Urinary bladder (tissue), 4 donors: ENCODE measurements around the gene KRTAP10-2. TPM values are rescaled to one million over a fixed set of nuclear protein-coding genes. Genes with fewer than 3 reads are reported as not detected.
"Not testable (repeated sequence)": the region's sequence is repeated elsewhere in the genome, so short reads cannot be mapped to it uniquely, and the experiment has no call there.

Experiments used
- DNase-seq: peaks from one replicate; pipeline ENCODE4 v3.0.0-alpha.2; 2015; ENCODE audit errors: extremely low spot score
- H3K27ac ChIP-seq: one replicate; pipeline ENCODE4 v1.5.1; 2013; ENCODE audit warnings: low read depth, mild to moderate bottlenecking, moderate library complexity
- H3K36me3 ChIP-seq: one replicate; pipeline ENCODE4 v1.6.1; 2013; ENCODE audit warnings: mild to moderate bottlenecking, moderate library complexity; ENCODE audit not compliant: insufficient read depth
- H3K4me1 ChIP-seq: one replicate; pipeline ENCODE4 v1.6.1; 2013; ENCODE audit warnings: mild to moderate bottlenecking, moderate library complexity; ENCODE audit not compliant: insufficient read depth
- H3K4me3 ChIP-seq: one replicate; pipeline ENCODE4 v1.5.1; 2013; ENCODE audit warnings: low read depth, low read length
- WGBS: extraction: QIAGEN DNeasy Blood & Tissue Kit; methylation state at CpG from one replicate; pipeline ENCODE4 v1.1.7; 2013; 5-methylcytosine and 5-hydroxymethylcytosine counted together
- polyA plus RNA-seq: library from polyadenylated mRNA; stranded (reverse); fragments of 200-250 nt; gene quantifications from one replicate; pipeline ENCODE4 v1.2.3, GENCODE V29; 2013
- total RNA-seq: library from RNA; depleted of rRNA; stranded (reverse); fragments of >200 nt; gene quantifications from one replicate; pipeline ENCODE4 v1.2.3, GENCODE V29; 2014
- donor health status: healthy with polysubstance abuse.
- donor health status: healthy.

The KRTAP10-2 gene
- total and polyA plus RNA-seq, 2 donors = not detected

GRCh38 chr21:44509539-44509938 lies 41.8 kb downstream of the KRTAP10-2 start:
- DNase-seq = no peak
- 83% methylated on average over 12 of the region's 12 CpGs for WGBS

GRCh38 chr21:44508711-44509445 lies 42.4 kb downstream of the KRTAP10-2 start:
- no peak overlapping the region for H3K27ac ChIP-seq
- no peak overlapping the region for H3K4me3 ChIP-seq
- no peaks in the 10 kb centered on the region for H3K36me3 ChIP-seq
- H3K4me1 ChIP-seq = no peaks in the 10 kb centered on the region
- DNase-seq = no peak
- 84% methylated on average over 30 of the region's 30 CpGs for WGBS

More at GRCh38 chr21:44509539-44509938, 41.8 kb downstream of the KRTAP10-2 start:
- H3K36me3 ChIP-seq = no peaks in the 10 kb centered on the region
- no peak overlapping the region for H3K27ac ChIP-seq
- no peak overlapping the region for H3K4me3 ChIP-seq
- H3K4me1 ChIP-seq = no peaks in the 10 kb centered on the region

GRCh38 chr21:44508426-44508710 lies 42.9 kb downstream of the KRTAP10-2 start:
- Histone ChIP-seq H3K36me3 (no peaks in the 10 kb centered on the region), H3K27ac (no peak overlapping the region), H3K4me3 (no peak overlapping the region), H3K4me1 (no peaks in the 10 kb centered on the region)
- no peak for DNase-seq
- WGBS = 82% methylated on average over 9 of the region's 9 CpGs

- Histone ChIP-seq H3K4me3 (no peak overlapping the region), H3K36me3 (no peaks in the 10 kb centered on the region), H3K4me1 (no peaks in the 10 kb centered on the region), H3K27ac (no peak overlapping the region)
- DNase-seq = no peak
- WGBS = 86% methylated on average over 26 of the region's 26 CpGs
Observed at GRCh38 chr21:44507673-44508425, 43.5 kb downstream of the KRTAP10-2 start.

GRCh38 chr21:44506279-44507255 lies 44.7 kb downstream of the KRTAP10-2 start:
- no peaks in the 10 kb centered on the region for H3K36me3 ChIP-seq
- no peaks in the 10 kb centered on the region for H3K4me1 ChIP-seq
- H3K27ac ChIP-seq = no peak overlapping the region
- no peak overlapping the region for H3K4me3 ChIP-seq
- 67% methylated on average over 44 of the region's 44 CpGs for WGBS
- no peak for DNase-seq

- no peak overlapping the region for H3K27ac ChIP-seq
- no peak for DNase-seq
- no peaks in the 10 kb centered on the region for H3K36me3 ChIP-seq
Observed at GRCh38 chr21:44505673-44506278, 45.5 kb downstream of the KRTAP10-2 start.

GRCh38 chr21:44503901-44504399 lies 47.4 kb downstream of the KRTAP10-2 start:
- 72% methylated on average over 20 of the region's 20 CpGs for WGBS
- Histone ChIP-seq H3K4me1 (no peaks in the 10 kb centered on the region), H3K4me3 (no peak overlapping the region), H3K27ac (no peak overlapping the region), H3K36me3 (no peaks in the 10 kb centered on the region)
- no peak for DNase-seq

More at GRCh38 chr21:44505673-44506278, 45.5 kb downstream of the KRTAP10-2 start:
- Histone ChIP-seq H3K4me1 (no peaks in the 10 kb centered on the region), H3K4me3 (no peak overlapping the region)
- WGBS = 73% methylated on average over 16 of the region's 16 CpGs

- H3K4me1 ChIP-seq, DNase-seq, H3K4me3 ChIP-seq, H3K27ac ChIP-seq, H3K36me3 ChIP-seq: not testable (repeated sequence)
- WGBS = 79% methylated on average over 44 of the region's 44 CpGs
Observed at GRCh38 chr21:44503006-44503889, 48.1 kb downstream of the KRTAP10-2 start.

GRCh38 chr21:44502171-44502958 lies 48.9 kb downstream of the KRTAP10-2 start:
- Histone ChIP-seq H3K36me3 (no peaks in the 10 kb centered on the region), H3K4me3 (no peak overlapping the region)
- WGBS = 85% methylated on average over 27 of the region's 27 CpGs

More at GRCh38 chr21:44502171-44502958, 48.9 kb downstream of the KRTAP10-2 start:
- Histone ChIP-seq H3K27ac (no peak overlapping the region), H3K4me1 (no peaks in the 10 kb centered on the region)
- DNase-seq = no peak
